ENCODE results near the gene ZBTB11. TPM values are rescaled to one million over a fixed set of nuclear protein-coding genes. Genes with fewer than 3 reads are reported as not detected.

The ZBTB11 gene
- polyA plus RNA-seq, 3 donors, result 5.1 to 20.2 (median 6.8) TPM

GRCh38 chr3:101675709-101676215, 1.2 kb downstream of the ZBTB11 start:
- Histone ChIP-seq H2AFZ (ENCODE audit: insufficient read depth, low read depth, low read length, poor library complexity, severe bottlenecking) (peak overlapping the region; percentile 94), H3K9me3 (replicated peaks in 1 of 2; ENCODE audit: control insufficient read depth in 1 of 2, insufficient read depth in 1 of 2, low read length in 2 of 2) (no peaks in the 10 kb centered on the region), H3K9ac (ENCODE audit: insufficient read depth, low read length, poor library complexity, severe bottlenecking) (peak overlapping the region; percentile 99), H3K79me2 (ENCODE audit: insufficient read depth, low read length) (peaks cover 74% of the 10 kb centered on the region), H3K27ac (ENCODE audit: low read depth in 1 of 2, low read length in 2 of 2) (peak overlapping the region; percentile 98 to 99), H3K27me3 (ENCODE audit: control insufficient read depth in 2 of 2, insufficient read depth in 2 of 2, low read length in 2 of 2) (no peaks in the 10 kb centered on the region), H4K20me1 (ENCODE audit: insufficient read depth, low read length) (peaks cover 55% of the 10 kb centered on the region), H3K36me3 (replicated peaks in 1 of 2; ENCODE audit: control insufficient read depth in 1 of 2, insufficient read depth in 2 of 2, low read length in 2 of 2) (peaks cover 22 to 31% of the 10 kb centered on the region in 2 donors), H3K4me3 (replicated peaks in 1 of 3; ENCODE audit: low read depth in 2 of 3, low read length in 3 of 3) (peak overlapping the region; percentile 91 to 99 (median 99)), H3K4me1 (ENCODE audit: control insufficient read depth in 1 of 2, insufficient read depth in 2 of 2, low read length in 2 of 2) (peaks cover 16 to 25% of the 10 kb centered on the region in 2 donors), H3K4me2 (replicated peaks; ENCODE audit: extremely low read depth, low read length, poor library complexity, severe bottlenecking) (peak overlapping the region; percentile 87)
- H3K27ac Mint-ChIP-seq, result peak overlapping the region; percentile 94 to 99 (median 97)
- peaks cover 34% of the 10 kb centered on the region for H3K4me1 Mint-ChIP-seq
- WGBS (ENCODE audit: insufficient coverage), result 4% methylated on average over 20 of the region's 27 CpGs
- H3K27me3 Mint-ChIP-seq (ENCODE audit: low read depth in 3 of 3), result peaks cover 0 to 2% (median 0%) of the 10 kb centered on the region in 3 donors
- peak in 1 of 3 donors; percentile 92 for DNase-seq
- peak overlapping the region; percentile 90 to 93 for H3K4me3 Mint-ChIP-seq
- H3K9me3 Mint-ChIP-seq, result no peaks in the 10 kb centered on the region
- TF ChIP-seq CTCF (IDR thresholded peaks at IDR 0.05), result no peak
- H3K36me3 Mint-ChIP-seq, result peaks cover 22 to 37% of the 10 kb centered on the region in 2 donors
- intact Hi-C loops (cut with micrococcal nuclease), result no loop called here

GRCh38 chr3:101674518-101674917, 2.4 kb downstream of the ZBTB11 start:
- intact Hi-C loops (cut with micrococcal nuclease), result no loop called here
- Histone ChIP-seq H3K9me3 (replicated peaks in 1 of 2; ENCODE audit: control insufficient read depth in 1 of 2, insufficient read depth in 1 of 2, low read length in 2 of 2) (no peaks in the 10 kb centered on the region), H2AFZ (ENCODE audit: insufficient read depth, low read depth, low read length, poor library complexity, severe bottlenecking) (no peak overlapping the region), H3K36me3 (replicated peaks in 1 of 2; ENCODE audit: control insufficient read depth in 1 of 2, insufficient read depth in 2 of 2, low read length in 2 of 2) (peaks cover 20 to 31% of the 10 kb centered on the region in 2 donors), H3K27ac (ENCODE audit: low read depth in 1 of 2, low read length in 2 of 2) (peak overlapping the region in 1 of 2 donors; percentile 98), H3K4me3 (replicated peaks in 1 of 3; ENCODE audit: low read depth in 2 of 3, low read length in 3 of 3) (peak overlapping the region in 1 of 3 experiments; percentile 99), H3K27me3 (ENCODE audit: control insufficient read depth in 2 of 2, insufficient read depth in 2 of 2, low read length in 2 of 2) (no peaks in the 10 kb centered on the region), H3K4me2 (replicated peaks; ENCODE audit: extremely low read depth, low read length, poor library complexity, severe bottlenecking) (peak overlapping the region; percentile 87), H4K20me1 (ENCODE audit: insufficient read depth, low read length) (peaks cover 50% of the 10 kb centered on the region), H3K4me1 (ENCODE audit: control insufficient read depth in 1 of 2, insufficient read depth in 2 of 2, low read length in 2 of 2) (peaks cover 16 to 25% of the 10 kb centered on the region in 2 donors), H3K79me2 (ENCODE audit: insufficient read depth, low read length) (peaks cover 75% of the 10 kb centered on the region), H3K9ac (ENCODE audit: insufficient read depth, low read length, poor library complexity, severe bottlenecking) (no peak overlapping the region)
- TF ChIP-seq CTCF (IDR thresholded peaks at IDR 0.05), result no peak
- Mint-ChIP-seq H3K4me1 (peaks cover 34% of the 10 kb centered on the region), H3K9me3 (no peaks in the 10 kb centered on the region), H3K36me3 (peaks cover 22 to 35% of the 10 kb centered on the region in 2 donors), H3K4me3 (no peak overlapping the region), H3K27me3 (ENCODE audit: low read depth in 3 of 3) (peaks cover 0 to 2% (median 0%) of the 10 kb centered on the region in 3 donors), H3K27ac (peak overlapping the region in 2 of 7 donors; percentile 33 to 94)
- 92% methylated on average over 3 of the region's 9 CpGs for WGBS (ENCODE audit: insufficient coverage)
- no peak for DNase-seq
